GM21723 (cell line): ENCODE measurements around the gene CRLF1.

Source experiments
- ATAC-seq: cut with Tn5 transposase; IDR thresholded peaks from one replicate; pipeline ENCODE4 v1.9.1; 2021; ENCODE audit warnings: mild to moderate bottlenecking, moderate library complexity; ENCODE audit not compliant: unreplicated experiment

Gene CRLF1

GRCh38 chr19:18636969-18637629, 30.5 kb upstream of the CRLF1 start, which contains the start of gene KLHL26:
TSS of gene KLHL26 (plus strand) at chr19:18637028. CDS start at chr19:18637055, 27 bp downstream.
- no peak for ATAC-seq

- peak; percentile 80 for ATAC-seq
These were observed 29.8 kb upstream of the CRLF1 start for GRCh38 chr19:18636183-18636968.

- no peak for ATAC-seq
These were observed 29.2 kb upstream of the CRLF1 start for GRCh38 chr19:18635831-18636182.

- ATAC-seq = no peak
These were observed 28.2 kb upstream of the CRLF1 start for GRCh38 chr19:18634612-18635297.

GRCh38 chr19:18633321-18633720, 26.7 kb upstream of the CRLF1 start:
- no peak for ATAC-seq

GRCh38 chr19:18629166-18630088, 22.8 kb upstream of the CRLF1 start:
- no peak for ATAC-seq

GRCh38 chr19:18626906-18627305, 20.3 kb upstream of the CRLF1 start:
- no peak for ATAC-seq

GRCh38 chr19:18620902-18621301, 14.3 kb upstream of the CRLF1 start:
- ATAC-seq = no peak

GRCh38 chr19:18620311-18620710, 13.7 kb upstream of the CRLF1 start:
- no peak for ATAC-seq

- ATAC-seq = no peak
These were observed 11.6 kb upstream of the CRLF1 start for GRCh38 chr19:18618236-18618635.

GRCh38 chr19:18617562-18617961, 11.0 kb upstream of the CRLF1 start:
- ATAC-seq = no peak

GRCh38 chr19:18616023-18616422, 9.4 kb upstream of the CRLF1 start:
- no peak for ATAC-seq

GRCh38 chr19:18613589-18614234, 7.1 kb upstream of the CRLF1 start:
- no peak for ATAC-seq

- no peak for ATAC-seq
These were observed 6.4 kb upstream of the CRLF1 start, which contains the start of gene TMEM59L for GRCh38 chr19:18612772-18613588. TSS of gene TMEM59L (plus strand) at chr19:18612870. CDS start at chr19:18612959, 89 bp downstream.

GRCh38 chr19:18612051-18612771, 5.6 kb upstream of the CRLF1 start:
- no peak for ATAC-seq

- ATAC-seq = no peak
These were observed 4.9 kb upstream of the CRLF1 start for GRCh38 chr19:18611327-18612050.

- ATAC-seq = no peak
These were observed 4.1 kb upstream of the CRLF1 start for GRCh38 chr19:18610556-18611326.
